HepG2 (cell line): Measurements from ENCODE around the gene NPHP4. TPM values are rescaled to one million over a fixed set of nuclear protein-coding genes. Genes with fewer than 3 reads are reported as not detected.

Experiments used
- ATAC-seq: fragments of 200-7000 bp; cut with Tn5 transposase; 3 replicates; pipeline ENCODE4 v1.9.1; 2020; ENCODE audit warnings: mild to moderate bottlenecking, moderate library complexity
- BruUV-seq: library from RNA; stranded (reverse); fragments of 400-500 nt; replicated peaks from 2 replicates; lab custom pipeline; 2021; lab: Mats Ljungman, UMichigan
- CTCF ChIA-PET: fragments of 300-600 bp; formaldehyde crosslinking; extraction: SDS; loops from one replicate; lab custom pipeline; 2021; ENCODE audit warnings: low total read pairs, inconsistent platforms, low intra/inter-chr PET ratio; lab: Yijun Ruan, JAX
- POLR2A ChIA-PET: fragments of 350-600 bp; sonication (Branson Sonifier 250); formaldehyde crosslinking; loops from one replicate; lab custom pipeline; 2020; ENCODE audit warnings: antibody characterized with exemption, inconsistent platforms; lab: Yijun Ruan, JAX
- DNase-seq: peaks from one replicate; pipeline ENCODE4 v3.0.0-alpha.2; 2015; ENCODE audit warnings: low spot score
- FAIRE-seq: peaks from 3 replicates; lab custom pipeline; 2011; peaks lifted over from hg19 to GRCh38; lab: Jason Lieb, UNC
- H2AFZ ChIP-seq: one replicate; pipeline ENCODE4 v1.6.1; 2011; ENCODE audit warnings: low read length, inconsistent platforms
- H3K27ac ChIP-seq: fragments of 300-600 bp; 3 replicates; pipeline ENCODE4 v1.8.0; 2011; ENCODE audit warnings: mixed run types, mild to moderate bottlenecking, mixed read lengths, low read length, inconsistent platforms; ENCODE audit not compliant: insufficient read depth; ENCODE audit errors: extremely low read length
- H3K27me3 ChIP-seq, 2 experiments: fragments of 200-600 bp in 1 of 2; 2 replicates in 1 of 2; 3 replicates in 1 of 2; pipeline versions ENCODE4 v1.6.0 to v1.8.0; 2011; ENCODE audit warnings: low read length in 2 of 2, mild to moderate bottlenecking in 2 of 2, moderate library complexity in 2 of 2, inconsistent platforms in 1 of 2; ENCODE audit not compliant: insufficient read depth in 2 of 2, control insufficient read depth in 1 of 2
- H3K36me3 ChIP-seq, 2 experiments: fragments of 200-600 bp in 1 of 2; replicated peaks in 1 of 2; 2 replicates in 1 of 2; 3 replicates in 1 of 2; pipeline versions ENCODE4 v1.5.1 to v1.8.0; 2011; ENCODE audit warnings: low read length in 2 of 2, inconsistent platforms in 1 of 2; ENCODE audit not compliant: insufficient read depth in 2 of 2, control insufficient read depth in 1 of 2
- H3K4me1 ChIP-seq: 2 replicates; pipeline ENCODE4 v1.5.1; 2012; ENCODE audit warnings: low read length, inconsistent platforms; ENCODE audit not compliant: insufficient read depth
- H3K4me2 ChIP-seq: 2 replicates; pipeline ENCODE4 v1.6.0; 2011; ENCODE audit warnings: low read depth, low read length, inconsistent platforms
- H3K4me3 ChIP-seq, 3 experiments: fragments of 200-600 bp in 1 of 3; sonication (generic), shearing (Covaris generic) in 1 of 3; replicated peaks in 1 of 3; 2 replicates each; pipeline ENCODE4 v1.5.1; 2011 to 2016; ENCODE audit warnings: low read length in 3 of 3, inconsistent platforms in 2 of 3, low read depth in 2 of 3, mild to moderate bottlenecking in 2 of 3, control low read depth in 1 of 3, mixed read lengths in 1 of 3; ENCODE audit not compliant: insufficient read depth in 1 of 3
- H3K79me2 ChIP-seq: one replicate; pipeline ENCODE4 v1.6.1; 2011; ENCODE audit warnings: low read length, inconsistent platforms; ENCODE audit not compliant: insufficient read depth
- H3K9ac ChIP-seq: 2 replicates; pipeline ENCODE4 v1.6.0; 2011; ENCODE audit warnings: mild to moderate bottlenecking, low read depth, low read length, inconsistent platforms; ENCODE audit not compliant: insufficient read depth
- H3K9me3 ChIP-seq: 2 replicates; pipeline ENCODE4 v1.5.1; 2012; ENCODE audit warnings: mild to moderate bottlenecking, low read length
- H4K20me1 ChIP-seq: 2 replicates; pipeline ENCODE4 v1.6.0; 2011; ENCODE audit warnings: inconsistent platforms, mild to moderate bottlenecking, low read length, moderate library complexity; ENCODE audit not compliant: insufficient read depth
- E2F1 ChIP-seq: sonication (generic); formaldehyde crosslinking; IDR thresholded peaks from 2 replicates; pipeline ENCODE4 v1.5.0; 2020; ENCODE audit warnings: missing genetic modification reagents
- HNF1A ChIP-seq, 2 experiments: sonication (generic) in 1 of 2; formaldehyde crosslinking in 1 of 2; IDR thresholded peaks; 2 replicates each; pipeline versions ENCODE4 v1.4.0 to v1.6.1; 2016 to 2020; ENCODE audit warnings: borderline replicate concordance in 1 of 2, low read depth in 1 of 2, mild to moderate bottlenecking in 1 of 2, missing genetic modification reagents in 1 of 2
- JARID2 ChIP-seq: sonication (generic); formaldehyde crosslinking; IDR thresholded peaks from 2 replicates; pipeline ENCODE4 v1.8.1; 2023; ENCODE audit warnings: missing genetic modification reagents, inconsistent platforms; ENCODE audit not compliant: insufficient replicate concordance
- MIER3 ChIP-seq: IDR thresholded peaks from 2 replicates; pipeline ENCODE4 v1.6.1; 2016; ENCODE audit warnings: missing compliant biosample characterization, borderline replicate concordance
- MLX ChIP-seq: IDR thresholded peaks from 2 replicates; pipeline ENCODE4 v1.6.1; 2016
- MYPOP ChIP-seq: sonication (generic); formaldehyde crosslinking; IDR thresholded peaks from 2 replicates; pipeline ENCODE4 v1.8.1; 2023; ENCODE audit warnings: mild to moderate bottlenecking, moderate library complexity, missing genetic modification reagents
- NPAS2 ChIP-seq: sonication (generic); formaldehyde crosslinking; IDR thresholded peaks from 2 replicates; pipeline ENCODE4 v1.8.0; 2022; ENCODE audit warnings: mild to moderate bottlenecking, missing genetic modification reagents, borderline replicate concordance
- SALL1 ChIP-seq: sonication (generic); formaldehyde crosslinking; IDR thresholded peaks from 2 replicates; pipeline ENCODE4 v1.8.0; 2022; ENCODE audit warnings: mild to moderate bottlenecking, missing genetic modification reagents
- SNAPC5 ChIP-seq: sonication (generic); formaldehyde crosslinking; IDR thresholded peaks from 2 replicates; pipeline ENCODE4 v1.8.1; 2023; ENCODE audit warnings: mild to moderate bottlenecking, missing genetic modification reagents, borderline replicate concordance
- ZNF136 ChIP-seq: sonication (generic); formaldehyde crosslinking; IDR thresholded peaks from 2 replicates; pipeline ENCODE4 v1.8.1; 2022; ENCODE audit warnings: low read depth, mild to moderate bottlenecking, moderate library complexity, missing genetic modification reagents
- ZNF678 ChIP-seq: sonication (generic); formaldehyde crosslinking; IDR thresholded peaks from 2 replicates; pipeline ENCODE4 v1.4.0; 2020; ENCODE audit warnings: mild to moderate bottlenecking, missing genetic modification reagents
- WGBS: methylation state at CpG from one replicate; pipeline ENCODE4 v1.1.6; 2017; ENCODE audit warnings: low lambda C conversion rate; 5-methylcytosine and 5-hydroxymethylcytosine counted together
- in situ Hi-C: cut with HindIII; loops from 2 replicates; pipeline ENCODE4 v1.10.0; 2017; ENCODE audit warnings: low pct_unique_long_range_greater_than_20kb; ENCODE audit not compliant: extremely low pct_ligation_motif_present
- intact Hi-C: fragments of 100-400 bp; cut with micrococcal nuclease; formaldehyde crosslinking; loops from one replicate; pipeline ENCODE4 v1.10.0; 2022; ENCODE audit not compliant: unreplicated experiment
- polyA plus RNA-seq, 8 experiments: library from polyadenylated mRNA; depleted of rRNA in 3 of 8; stranded (reverse) in 7 of 8; unstranded in 1 of 8; fragments of >200 nt; fragmentation: Illumina TruSeq in 4 of 8; extraction: Trizol in 4 of 8; gene quantifications; 2 replicates each; pipeline versions ENCODE4 v1.2.1 to v1.2.3, GENCODE V29; 2011 to 2016; ENCODE audit warnings: low read depth in 4 of 8, missing spikeins in 1 of 8, mixed read lengths in 1 of 8; ENCODE audit not compliant: insufficient read depth in 1 of 8
- total RNA-seq, 5 experiments: library from RNA; depleted of rRNA; stranded (reverse); fragments of >200 nt; fragmentation: Illumina TruSeq; extraction: Trizol; gene quantifications; 2 replicates each; pipeline ENCODE4 v1.2.3, GENCODE V29; 2016; ENCODE audit warnings: low read depth in 1 of 5
- TF ChIP-seq, protein P1 (sequence below): sonication (generic); formaldehyde crosslinking; IDR thresholded peaks from 2 replicates; pipeline ENCODE4 v1.4.0; 2020; ENCODE audit warnings: mild to moderate bottlenecking, missing genetic modification reagents
- TF ChIP-seq, protein P2 (sequence below): IDR thresholded peaks from 2 replicates; pipeline ENCODE4 v1.6.1; 2018; ENCODE audit warnings: missing genetic modification reagents, mild to moderate bottlenecking, missing compliant biosample characterization

The NPHP4 gene
- total and polyA plus RNA-seq, 2 of the 13 experiments (the other 11 are each of a cell fraction or from before 2014, with no cell fraction given): 4.4 to 6.8 TPM

- ChIA-PET POLR2A (no interaction called here), CTCF (no interaction called here)
Measured at GRCh38 chr1:5858246-5858645, 134.0 kb downstream of the NPHP4 start.

More at GRCh38 chr1:5858246-5858645, 134.0 kb downstream of the NPHP4 start:
- ATAC-seq (no peak), FAIRE-seq (no peak), DNase-seq (no peak)
- BruUV-seq: no TSS peak
- TF ChIP-seq JARID2 (CRISPR knock-in tag) (no peak), E2F1 (no peak), ZNF136 (no peak), NPAS2 (no peak), MYPOP (CRISPR knock-in tag) (no peak), SALL1 (CRISPR knock-in tag) (no peak), MLX (no peak), HNF1A (IDR thresholded peaks at IDR 0.05; ENCODE audit: low read depth) (no peak), HNF1A (CRISPR knock-in tag; IDR thresholded peaks at IDR 0.05; ENCODE audit: borderline replicate concordance) (no peak), ZNF678 (no peak), MIER3 (CRISPR knock-in tag) (no peak), SNAPC5 (CRISPR knock-in tag) (no peak)
- TF ChIP-seq, protein P1, sequence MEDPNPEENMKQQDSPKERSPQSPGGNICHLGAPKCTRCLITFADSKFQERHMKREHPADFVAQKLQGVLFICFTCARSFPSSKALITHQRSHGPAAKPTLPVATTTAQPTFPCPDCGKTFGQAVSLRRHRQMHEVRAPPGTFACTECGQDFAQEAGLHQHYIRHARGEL (CRISPR knock-in tag): no peak
- TF ChIP-seq, protein P2, sequence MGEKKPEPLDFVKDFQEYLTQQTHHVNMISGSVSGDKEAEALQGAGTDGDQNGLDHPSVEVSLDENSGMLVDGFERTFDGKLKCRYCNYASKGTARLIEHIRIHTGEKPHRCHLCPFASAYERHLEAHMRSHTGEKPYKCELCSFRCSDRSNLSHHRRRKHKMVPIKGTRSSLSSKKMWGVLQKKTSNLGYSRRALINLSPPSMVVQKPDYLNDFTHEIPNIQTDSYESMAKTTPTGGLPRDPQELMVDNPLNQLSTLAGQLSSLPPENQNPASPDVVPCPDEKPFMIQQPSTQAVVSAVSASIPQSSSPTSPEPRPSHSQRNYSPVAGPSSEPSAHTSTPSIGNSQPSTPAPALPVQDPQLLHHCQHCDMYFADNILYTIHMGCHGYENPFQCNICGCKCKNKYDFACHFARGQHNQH (CRISPR knock-in tag): no peak
- Histone ChIP-seq H3K27me3 (no peaks in the 10 kb centered on the region), H4K20me1 (no peaks in the 10 kb centered on the region), H3K4me2 (no peak overlapping the region), H3K36me3 (peaks cover 2 to 4% of the 10 kb centered on the region in 2 experiments; a peak in 2 of 5 replicates), H3K9ac (no peak overlapping the region), H3K4me3 (no peak overlapping the region), H3K9me3 (no peaks in the 10 kb centered on the region), H3K79me2 (no peaks in the 10 kb centered on the region), H3K4me1 (no peaks in the 10 kb centered on the region), H2AFZ (no peak overlapping the region), H3K27ac (no peak overlapping the region)
- WGBS: 99% methylated on average over 7 of the region's 19 CpGs
- in situ Hi-C loops (no loop called here), intact Hi-C loops (no loop called here)
